GM12878 (cell line): ENCODE results near the gene PRDM4. TPM values are rescaled to one million over a fixed set of nuclear protein-coding genes. Genes with fewer than 3 reads are reported as not detected.

Experiments used
- ATAC-seq: fragments of 200-7000 bp; cut with Tn5 transposase; 3 replicates; pipeline ENCODE4 v1.9.1; 2020; ENCODE audit warnings: mild to moderate bottlenecking, moderate library complexity
- BruUV-seq: library from RNA; stranded (reverse); fragments of 400-500 nt; replicated peaks from 2 replicates; lab custom pipeline; 2021; lab: Mats Ljungman, UMichigan
- CTCF ChIA-PET: fragments of 300-600 bp; sonication (Branson Sonifier 250); formaldehyde crosslinking; extraction: SDS; loops from one replicate; lab custom pipeline; 2021; ENCODE audit warnings: inconsistent platforms; lab: Yijun Ruan, JAX
- POLR2A ChIA-PET: fragments of 350-600 bp; formaldehyde crosslinking; extraction: SDS; loops from one replicate; lab custom pipeline; 2021; ENCODE audit warnings: inconsistent platforms; lab: Charles Lee
- RAD21 ChIA-PET: fragments of 300-600 bp; sonication (Branson Sonifier 250); formaldehyde crosslinking; loops from one replicate; lab custom pipeline; 2023; ENCODE audit warnings: antibody characterized with exemption; ENCODE audit not compliant: unreplicated experiment; lab: Charles Lee
- SMC1A ChIA-PET: fragments of 300-600 bp; sonication (Branson Sonifier 250); formaldehyde crosslinking; loops from one replicate; lab custom pipeline; 2023; ENCODE audit not compliant: unreplicated experiment, uncharacterized antibody; lab: Charles Lee
- DNase-seq: peaks from one replicate; pipeline ENCODE4 v3.0.0-alpha.2; 2011; ENCODE audit warnings: low read depth, low spot score
- FAIRE-seq: peaks from 3 replicates; lab custom pipeline; 2011; peaks lifted over from hg19 to GRCh38; lab: Jason Lieb, UNC
- H2AFZ ChIP-seq: 2 replicates; pipeline ENCODE4 v1.6.0; 2011; ENCODE audit warnings: low read depth, low read length, control low read depth; ENCODE audit not compliant: control insufficient read depth
- H3K27ac ChIP-seq: 2 replicates; pipeline ENCODE4 v1.5.1; 2011; ENCODE audit warnings: control low read depth; ENCODE audit not compliant: control insufficient read depth, insufficient read depth
- H3K27me3 ChIP-seq, 2 experiments: replicated peaks in 1 of 2; 2 replicates each; pipeline versions ENCODE4 v1.6.0 to v1.6.1; 2011; ENCODE audit warnings: low read length in 1 of 2; ENCODE audit not compliant: control insufficient read depth in 2 of 2, insufficient read depth in 2 of 2
- H3K36me3 ChIP-seq, 2 experiments: 2 replicates each; pipeline ENCODE4 v1.5.1; 2011; ENCODE audit warnings: low read length in 1 of 2; ENCODE audit not compliant: control insufficient read depth in 2 of 2, insufficient read depth in 2 of 2
- H3K4me1 ChIP-seq: 2 replicates; pipeline ENCODE4 v1.6.1; 2011; ENCODE audit warnings: mild to moderate bottlenecking, low read length, moderate library complexity, mixed read lengths; ENCODE audit not compliant: control insufficient read depth, insufficient read depth
- H3K4me2 ChIP-seq: 2 replicates; pipeline ENCODE4 v1.6.0; 2011; ENCODE audit warnings: control low read depth; ENCODE audit not compliant: control insufficient read depth, insufficient read depth
- H3K4me3 ChIP-seq: fragments of 200-600 bp; sonication (generic); 2 replicates; pipeline ENCODE4 v1.5.1; 2016
- H3K79me2 ChIP-seq: 2 replicates; pipeline ENCODE4 v1.6.0; 2011; ENCODE audit warnings: low read length; ENCODE audit not compliant: control insufficient read depth, insufficient read depth
- H3K9ac ChIP-seq: 2 replicates; pipeline ENCODE4 v1.8.0; 2011; ENCODE audit warnings: low read length, control low read depth, mixed read lengths; ENCODE audit not compliant: control insufficient read depth, insufficient read depth
- H3K9me3 ChIP-seq: replicated peaks from 3 replicates; pipeline ENCODE4 v1.5.1; 2011; ENCODE audit warnings: mild to moderate bottlenecking, low read length; ENCODE audit not compliant: control insufficient read depth, insufficient read depth
- H4K20me1 ChIP-seq: 2 replicates; pipeline ENCODE4 v1.6.0; 2011; ENCODE audit not compliant: control insufficient read depth, insufficient read depth
- BCLAF1 ChIP-seq: fragments of 450-650 bp; IDR thresholded peaks from 2 replicates; pipeline ENCODE4 v1.6.1; 2017; ENCODE audit warnings: antibody characterized with exemption, mild to moderate bottlenecking, moderate library complexity
- BHLHE40 ChIP-seq, 2 experiments: fragments of 450-650 bp in 1 of 2; IDR thresholded peaks; 2 replicates each; pipeline ENCODE4 v1.6.1; 2011 to 2017; ENCODE audit warnings: low read depth in 2 of 2, borderline replicate concordance in 1 of 2, improper control_type of control experiment in 1 of 2, low read length in 1 of 2, mild to moderate bottlenecking in 1 of 2
- CHD2 ChIP-seq: IDR thresholded peaks from 2 replicates; pipeline ENCODE4 v1.6.1; 2011; ENCODE audit warnings: low read depth, low read length, improper control_type of control experiment, borderline replicate concordance
- EGR1 ChIP-seq, 2 experiments: IDR thresholded peaks; 1 replicate in 1 of 2; 2 replicates in 1 of 2; pipeline ENCODE4 v1.6.1; 2011 to 2012; ENCODE audit warnings: low read depth in 2 of 2, low read length in 2 of 2, borderline replicate concordance in 1 of 2, mild to moderate bottlenecking in 1 of 2, moderate library complexity in 1 of 2
- ETV6 ChIP-seq, 2 experiments: fragments of 450-650 bp in 1 of 2; IDR thresholded peaks in 1 of 2; conservative IDR thresholded peaks in 1 of 2; 2 replicates each; pipeline ENCODE4 v1.6.1; 2014; ENCODE audit warnings: antibody characterized with exemption in 1 of 2, borderline replicate concordance in 1 of 2, low read depth in 1 of 2, mild to moderate bottlenecking in 1 of 2, moderate library complexity in 1 of 2
- IKZF1 ChIP-seq: fragments of 450-650 bp; conservative IDR thresholded peaks from 2 replicates; pipeline ENCODE4 v1.6.1; 2017; ENCODE audit warnings: antibody characterized with exemption, mild to moderate bottlenecking
- KAT2A ChIP-seq: conservative IDR thresholded peaks from 2 replicates; pipeline ENCODE4 v1.6.1; 2011; ENCODE audit warnings: low read depth, low read length; ENCODE audit not compliant: control insufficient read depth
- MXI1 ChIP-seq: fragments of 150-350 bp; IDR thresholded peaks from 2 replicates; pipeline ENCODE4 v1.6.1; 2011; ENCODE audit warnings: low read depth, mild to moderate bottlenecking, inconsistent platforms, low read length, improper control_type of control experiment
- NFYB ChIP-seq: IDR thresholded peaks from 2 replicates; pipeline ENCODE4 v1.6.1; 2011; ENCODE audit warnings: low read depth, mild to moderate bottlenecking, low read length, improper control_type of control experiment, moderate library complexity; ENCODE audit not compliant: insufficient read depth
- NR2C2 ChIP-seq: IDR thresholded peaks from 2 replicates; pipeline ENCODE4 v1.6.1; 2011; ENCODE audit warnings: borderline replicate concordance, low read depth; ENCODE audit not compliant: control insufficient read depth, insufficient read length
- PML ChIP-seq: IDR thresholded peaks from 2 replicates; pipeline ENCODE4 v1.6.1; 2012; ENCODE audit warnings: low read length, inconsistent platforms
- POLR2A ChIP-seq: IDR thresholded peaks from 2 replicates; pipeline ENCODE4 v1.6.1; 2011; ENCODE audit warnings: low read depth, mild to moderate bottlenecking, low read length
- POLR2AphosphoS2 ChIP-seq: IDR thresholded peaks from 2 replicates; pipeline ENCODE4 v1.6.1; 2011; ENCODE audit warnings: low read depth, mild to moderate bottlenecking, low read length, improper control_type of control experiment, moderate library complexity
- TAF1 ChIP-seq: IDR thresholded peaks from 2 replicates; pipeline ENCODE4 v1.6.1; 2011; ENCODE audit warnings: mild to moderate bottlenecking, low read depth, low read length, borderline replicate concordance
- ZNF274 ChIP-seq: IDR thresholded peaks from one replicate; pipeline ENCODE4 v1.8.0; 2011; ENCODE audit not compliant: insufficient read length, insufficient read depth
- WGBS: methylation state at CpG from one replicate; pipeline ENCODE4 v1.1.6; 2016; ENCODE audit warnings: low lambda C conversion rate; ENCODE audit not compliant: insufficient replicate concordance, insufficient coverage; ENCODE audit errors: missing lambda C conversion rate; 5-methylcytosine and 5-hydroxymethylcytosine counted together
- in situ Hi-C: fragments of 300-500 bp; cut with MboI; formaldehyde crosslinking; loops from 9 replicates; pipeline ENCODE4 v1.14.3; 2018; ENCODE audit warnings: mixed read lengths
- intact Hi-C: fragments of 100-400 bp; cut with micrococcal nuclease; formaldehyde crosslinking; loops from one replicate; pipeline ENCODE4 v1.14.2; 2022; ENCODE audit not compliant: unreplicated experiment
- polyA plus RNA-seq, 11 experiments: library from polyadenylated mRNA; depleted of rRNA in 4 of 11; unstranded in 6 of 11; stranded (reverse) in 5 of 11; fragments of >200 nt; fragmentation: Nextera tagmentation in 4 of 11; fragmentation: Illumina TruSeq in 1 of 11; extraction: Ambion mirVana in 4 of 11; extraction: Trizol in 1 of 11; gene quantifications; 1 replicate in 1 of 11; 2 replicates in 10 of 11; pipeline versions ENCODE4 v1.2.1 to v1.2.3, GENCODE V29; 2011 to 2016; ENCODE audit warnings: inconsistent platforms in 2 of 11, missing spikeins in 2 of 11, low read depth in 1 of 11
- total RNA-seq, 4 experiments: library from RNA; depleted of rRNA in 3 of 4; stranded (reverse); fragments of >200 nt in 3 of 4; fragmentation: Illumina TruSeq in 1 of 4; extraction: Trizol in 1 of 4; gene quantifications; 2 replicates each; pipeline versions ENCODE4 v1.2.1 to v1.2.3, GENCODE V29; 2013 to 2021

PRDM4 gene
- total and polyA plus RNA-seq, 10 of the 15 experiments (the other 5 are each of a cell fraction or from before 2014, with no cell fraction given), result 5.1 to 22.2 (median 15.0) TPM

- peaks cover 5% of the 10 kb centered on the region; the same call in 2 of the 3 replicates for H3K9me3 ChIP-seq
- intact Hi-C loops, result no loop called here
- no peaks in the 10 kb centered on the region for H3K36me3 ChIP-seq
- 30% methylated on average over 2 of the region's 2 CpGs for whole genome bisulfite sequencing
- no peak overlapping the region for H3K9ac ChIP-seq
- DNase-seq (no peak), ATAC-seq (no peak), FAIRE-seq (no peak)
- SMC1A ChIA-PET, result no interaction called here
- POLR2A ChIA-PET, result no interaction called here
- H2AFZ ChIP-seq, result no peak overlapping the region
- no peak overlapping the region for H3K4me3 ChIP-seq
- RAD21 ChIA-PET, result no interaction called here
- no peaks in the 10 kb centered on the region for H3K79me2 ChIP-seq
- no peak overlapping the region for H3K27ac ChIP-seq
- BruUV-seq, result no TSS peak
- in situ Hi-C loops, result no loop called here
- no peaks in the 10 kb centered on the region for H4K20me1 ChIP-seq
- H3K4me1 ChIP-seq, result peaks cover 13% of the 10 kb centered on the region
- H3K4me2 ChIP-seq, result no peak overlapping the region
- CTCF ChIA-PET, result no interaction called here
- H3K27me3 ChIP-seq, result peaks cover 0 to 3% of the 10 kb centered on the region in 2 experiments; a peak in 2 of 4 replicates
- no peak for TF ChIP-seq BCLAF1
- TF ChIP-seq CHD2, result no peak
- no peak for TF ChIP-seq POLR2A
- no peak for TF ChIP-seq IKZF1
- no peak for TF ChIP-seq EGR1 (IDR thresholded peaks at IDR 0.05; ENCODE audit: borderline replicate concordance in 1 of 2, low read depth in 2 of 2, low read length in 2 of 2)
- no peak for TF ChIP-seq ZNF274
- no peak for TF ChIP-seq KAT2A
- TF ChIP-seq NFYB, result no peak
- no peak for TF ChIP-seq NR2C2
- TF ChIP-seq PML, result no peak
- no peak for TF ChIP-seq BHLHE40 (IDR thresholded peaks at IDR 0.05; ENCODE audit: borderline replicate concordance in 1 of 2, low read depth in 2 of 2, low read length in 1 of 2)
- no peak for TF ChIP-seq TAF1
- no peak for TF ChIP-seq POLR2AphosphoS2
- TF ChIP-seq MXI1, result no peak
- TF ChIP-seq ETV6 (conservative IDR thresholded peaks at IDR 0.05 in 1 of 2, IDR thresholded peaks at IDR 0.05 in 1 of 2; ENCODE audit: borderline replicate concordance in 1 of 2, low read depth in 1 of 2), result no peak
These were observed 27.3 kb upstream of the PRDM4 start for GRCh38 chr12:107788281-107788680.
